K562 (cell line): ENCODE measurements around the gene PRR35. TPM values are rescaled to one million over a fixed set of nuclear protein-coding genes. Genes with fewer than 3 reads are reported as not detected.

Experiments used
- ATAC-seq: fragments of 200-7000 bp; cut with Tn5 transposase; 3 replicates; pipeline ENCODE4 v1.9.1; 2020; ENCODE audit warnings: moderate library complexity
- BruUV-seq: library from RNA; stranded (reverse); fragments of 400-500 nt; replicated peaks from 2 replicates; lab custom pipeline; 2021; lab: Mats Ljungman, UMichigan
- CTCF ChIA-PET: fragments of 300-600 bp; formaldehyde crosslinking; extraction: SDS; loops from one replicate; lab custom pipeline; 2021; ENCODE audit warnings: low intra/inter-chr PET ratio; lab: Yijun Ruan, JAX
- POLR2A ChIA-PET: fragments of 300-600, 350-650 bp; sonication (Branson Sonifier 250); formaldehyde crosslinking; extraction: SDS; loops from one replicate; lab custom pipeline; 2021; ENCODE audit warnings: antibody characterized with exemption, inconsistent platforms; lab: Yijun Ruan, JAX
- DNase-seq, 4 experiments: peaks; one replicate each; pipeline versions ENCODE4 v3.0.0 to v3.0.0-alpha.2; 2011 to 2018; ENCODE audit warnings: low spot score in 3 of 4, mixed read lengths in 3 of 4; ENCODE audit errors: extremely low read depth in 1 of 4
- FAIRE-seq: peaks from 2 replicates; lab custom pipeline; 2011; peaks lifted over from hg19 to GRCh38; lab: Jason Lieb, UNC
- H2AFZ ChIP-seq: 2 replicates; pipeline ENCODE4 v1.6.0; 2011; ENCODE audit warnings: low read depth, low read length, control low read depth, inconsistent platforms
- H3K27ac ChIP-seq: fragments of 200-600 bp; 3 replicates; pipeline ENCODE4 v1.8.0; 2011; ENCODE audit warnings: low read depth, mild to moderate bottlenecking, control low read depth, inconsistent platforms, low read length, moderate library complexity, mixed read lengths; ENCODE audit errors: extremely low read depth
- H3K27me3 ChIP-seq, 2 experiments: fragments of 300-600 bp in 1 of 2; 2 replicates in 1 of 2; 3 replicates in 1 of 2; pipeline versions ENCODE4 v1.6.0 to v1.8.0; 2011; ENCODE audit warnings: inconsistent platforms in 2 of 2, low read length in 2 of 2, mild to moderate bottlenecking in 1 of 2, mixed read lengths in 1 of 2, moderate library complexity in 1 of 2; ENCODE audit not compliant: control insufficient read depth in 2 of 2, insufficient read depth in 2 of 2
- H3K36me3 ChIP-seq: fragments of 300-600 bp; 3 replicates; pipeline ENCODE4 v1.8.0; 2011; ENCODE audit warnings: mild to moderate bottlenecking, low read length, inconsistent platforms; ENCODE audit not compliant: control insufficient read depth, insufficient read depth
- H3K4me1 ChIP-seq, 2 experiments: fragments of 200-600 bp in 1 of 2; replicated peaks in 1 of 2; 2 replicates in 1 of 2; 3 replicates in 1 of 2; pipeline versions ENCODE4 v1.5.1 to v1.8.0; 2011; ENCODE audit warnings: inconsistent platforms in 2 of 2, low read length in 2 of 2, mild to moderate bottlenecking in 1 of 2, mixed read lengths in 1 of 2, moderate library complexity in 1 of 2; ENCODE audit not compliant: control insufficient read depth in 2 of 2, insufficient read depth in 2 of 2
- H3K4me2 ChIP-seq: 2 replicates; pipeline ENCODE4 v1.6.1; 2011; ENCODE audit warnings: low read length, control low read depth, inconsistent platforms, mixed read lengths; ENCODE audit not compliant: insufficient read depth
- H3K4me3 ChIP-seq: fragments of 200-600 bp; sonication (generic), shearing (Covaris generic); 2 replicates; pipeline ENCODE4 v1.5.1; 2016; ENCODE audit warnings: control low read depth, inconsistent platforms
- H3K79me2 ChIP-seq: fragments of 200-600 bp; 3 replicates; pipeline ENCODE4 v1.8.0; 2011; ENCODE audit warnings: low read length, inconsistent platforms; ENCODE audit not compliant: control insufficient read depth, insufficient read depth
- H3K9ac ChIP-seq, 2 experiments: 2 replicates each; pipeline versions ENCODE4 v1.6.0 to v1.6.1; 2011; ENCODE audit warnings: low read depth in 2 of 2, low read length in 2 of 2, control low read depth in 1 of 2, inconsistent platforms in 1 of 2, mild to moderate bottlenecking in 1 of 2, mixed read lengths in 1 of 2; ENCODE audit not compliant: insufficient read depth in 1 of 2
- H3K9me1 ChIP-seq: one replicate; pipeline ENCODE4 v1.6.0; 2011; ENCODE audit warnings: inconsistent platforms, mild to moderate bottlenecking, low read length, moderate library complexity; ENCODE audit not compliant: control insufficient read depth, insufficient read depth
- H3K9me3 ChIP-seq: replicated peaks from 2 replicates; pipeline ENCODE4 v1.5.1; 2011; ENCODE audit warnings: low read depth, low read length, inconsistent platforms; ENCODE audit not compliant: control insufficient read depth, insufficient read depth
- H4K20me1 ChIP-seq: replicated peaks from 2 replicates; pipeline ENCODE4 v1.6.1; 2011; ENCODE audit warnings: low read length, inconsistent platforms, mixed read lengths; ENCODE audit not compliant: control insufficient read depth, insufficient read depth
- ATF6 ChIP-seq: sonication (generic); formaldehyde crosslinking; IDR thresholded peaks from 2 replicates; pipeline ENCODE4 v1.4.0; 2020; ENCODE audit warnings: mild to moderate bottlenecking, missing genetic modification reagents
- BDP1 ChIP-seq: IDR thresholded peaks from 3 replicates; pipeline ENCODE4 v1.6.1; 2011; ENCODE audit not compliant: insufficient read length, insufficient read depth
- CHD1 ChIP-seq: fragments of 200-600 bp; sonication (generic); IDR thresholded peaks from one replicate; pipeline ENCODE4 v1.6.1; 2012; ENCODE audit warnings: mild to moderate bottlenecking, moderate library complexity, low read length, inconsistent platforms
- ETV5 ChIP-seq: sonication (generic); formaldehyde crosslinking; IDR thresholded peaks from 2 replicates; pipeline ENCODE4 v1.4.0; 2020; ENCODE audit warnings: low read depth, mild to moderate bottlenecking, missing genetic modification reagents
- FOXJ2 ChIP-seq: fragments of 200-800 bp; sonication (Bioruptor generic); IDR thresholded peaks from 2 replicates; pipeline ENCODE4 v1.6.1; 2016; ENCODE audit warnings: missing genetic modification characterization, missing compliant biosample characterization
- KDM1A ChIP-seq, 2 experiments: fragments of 450-650 bp; IDR thresholded peaks; 2 replicates each; pipeline ENCODE4 v1.6.1; 2016; ENCODE audit warnings: mild to moderate bottlenecking in 2 of 2
- KHSRP ChIP-seq: fragments of 450-650 bp; IDR thresholded peaks from 2 replicates; pipeline ENCODE4 v1.6.1; 2017
- MYC ChIP-seq, 2 experiments: fragments of 250-450 bp in 1 of 2; sonication (Bioruptor Pico) in 1 of 2; IDR thresholded peaks; 2 replicates each; pipeline versions ENCODE4 v1.5.1 to v1.6.1; 2012 to 2021; ENCODE audit warnings: low read depth in 2 of 2, borderline replicate concordance in 1 of 2, improper control_type of control experiment in 1 of 2, low read length in 1 of 2, mild to moderate bottlenecking in 1 of 2, moderate library complexity in 1 of 2
- RBM34 ChIP-seq: fragments of 200-400 bp; formaldehyde crosslinking; IDR thresholded peaks from 2 replicates; pipeline ENCODE4 v1.6.1; 2018; ENCODE audit warnings: low read length, borderline replicate concordance; ENCODE audit not compliant: insufficient read depth
- STAG1 ChIP-seq: sonication (generic); formaldehyde crosslinking; IDR thresholded peaks from 2 replicates; pipeline ENCODE4 v1.5.0; 2020; ENCODE audit warnings: missing genetic modification reagents, borderline replicate concordance
- TAF7 ChIP-seq: fragments of 450-650 bp; IDR thresholded peaks from 2 replicates; pipeline ENCODE4 v1.6.1; 2016; ENCODE audit warnings: missing genetic modification characterization, missing compliant biosample characterization
- TAL1 ChIP-seq: fragments of 450-650 bp; IDR thresholded peaks from 2 replicates; pipeline ENCODE4 v1.6.1; 2016; ENCODE audit warnings: mild to moderate bottlenecking
- ZBTB43 ChIP-seq: sonication (generic); formaldehyde crosslinking; IDR thresholded peaks from 2 replicates; pipeline ENCODE4 v1.8.0; 2023; ENCODE audit warnings: mild to moderate bottlenecking, missing genetic modification reagents
- ZBTB5 ChIP-seq: fragments of 450-650 bp; IDR thresholded peaks from 2 replicates; pipeline ENCODE4 v1.6.1; 2017; ENCODE audit warnings: antibody characterized with exemption
- ZFP36 ChIP-seq: fragments of 150-350 bp; IDR thresholded peaks from 2 replicates; pipeline ENCODE4 v1.6.1; 2018; ENCODE audit warnings: low read length, low read depth; ENCODE audit not compliant: partially characterized antibody
- ZFPM2 ChIP-seq: fragments of 250-450 bp; sonication (Bioruptor Pico); IDR thresholded peaks from 2 replicates; pipeline ENCODE4 v1.5.1; 2022; ENCODE audit warnings: mild to moderate bottlenecking
- ZNF263 ChIP-seq: sonication (generic); formaldehyde crosslinking; IDR thresholded peaks from 2 replicates; pipeline ENCODE4 v1.8.0; 2022; ENCODE audit warnings: mild to moderate bottlenecking, missing genetic modification reagents, borderline replicate concordance
- WGBS: fragments of 100-300 bp; shearing (Covaris generic); methylation state at CpG from one replicate; pipeline ENCODE4 v1.1.6; 2016; ENCODE audit warnings: low coverage, mixed read lengths; ENCODE audit not compliant: insufficient coverage; ENCODE audit errors: missing lambda C conversion rate; 5-methylcytosine and 5-hydroxymethylcytosine counted together
- in situ Hi-C: fragments of 300-500 bp; cut with MboI; formaldehyde crosslinking; loops from 4 replicates; pipeline ENCODE4 v1.15.0; 2018; ENCODE audit warnings: inconsistent platforms, mixed read lengths
- intact Hi-C: fragments of 100-400 bp; cut with micrococcal nuclease; formaldehyde crosslinking; loops from 2 replicates; pipeline ENCODE4 v1.14.2; 2022
- polyA plus RNA-seq, 8 experiments: library from polyadenylated mRNA; depleted of rRNA in 4 of 8; stranded (reverse) in 5 of 8; unstranded in 3 of 8; fragments of >200 nt; fragmentation: Nextera tagmentation in 2 of 8; fragmentation: Illumina TruSeq in 1 of 8; extraction: Ambion mirVana in 2 of 8; extraction: Trizol in 1 of 8; gene quantifications; 2 replicates each; pipeline versions ENCODE4 v1.2.1 to v1.2.3, GENCODE V29; 2011 to 2014; ENCODE audit warnings: inconsistent platforms in 1 of 8, missing spikeins in 1 of 8
- total RNA-seq, 7 experiments: library from RNA; depleted of rRNA in 6 of 7; stranded (reverse); fragments of >200 nt in 6 of 7; fragmentation: Illumina TruSeq in 2 of 7; extraction: Trizol in 2 of 7; gene quantifications; 2 replicates each; pipeline versions ENCODE4 v1.2.1 to v1.2.3, GENCODE V29; 2011 to 2021; ENCODE audit warnings: low replicate concordance in 1 of 7

The PRR35 gene
- total and polyA plus RNA-seq, 9 of the 15 experiments (the other 6 are each of a cell fraction or from before 2014, with no cell fraction given), result 0.17 to 0.45 (median 0.21) TPM; not detected in 5

GRCh38 chr16:586047-586644, 26.0 kb downstream of the PRR35 start:
- DNase-seq, result no peak
- peaks cover 8% of the 10 kb centered on the region for H3K9me1 ChIP-seq
- POLR2A ChIA-PET, result interaction anchor here (0.6 to 1.3 kb wide), 5 partner anchors 10 to 150 kb away, joined by 3 to 6 read pairs (median 3); no protein-coding TSS in a partner anchor
- H3K27me3 ChIP-seq, result no peaks in the 10 kb centered on the region
- CTCF ChIA-PET, result no interaction called here
- no peak overlapping the region for H3K4me2 ChIP-seq
- no peak overlapping the region for H2AFZ ChIP-seq
- H3K4me1 ChIP-seq, result peaks cover 16 to 75% of the 10 kb centered on the region in 2 experiments; a peak in 4 of 5 replicates
- no peak for FAIRE-seq
- in situ Hi-C loops (no loop called here), intact Hi-C loops (no loop called here)
- H3K79me2 ChIP-seq, result peaks cover 33% of the 10 kb centered on the region
- BruUV-seq, result no TSS peak
- H4K20me1 ChIP-seq, result peaks cover 16% of the 10 kb centered on the region
- H3K4me3 ChIP-seq, result no peak overlapping the region
- H3K9ac ChIP-seq, result no peak overlapping the region; a peak in 1 of 4 replicates
- H3K9me3 ChIP-seq, result no peaks in the 10 kb centered on the region
- H3K27ac ChIP-seq, result no peak overlapping the region
- ATAC-seq, result no peak
- WGBS, result 47% methylated on average over 16 of the region's 16 CpGs
- peaks cover 7% of the 10 kb centered on the region; the same call in 1 of the 3 replicates for H3K36me3 ChIP-seq
- TF ChIP-seq ZFP36 (no peak), STAG1 (0 out of 2 replicates have a peak, but pooled peaks have one; percentile 6), ZBTB43 (CRISPR knock-in tag) (no peak), CHD1 (no peak), FOXJ2 (tag) (no peak), KDM1A (IDR thresholded peaks at IDR 0.05) (no peak), TAL1 (no peak), ETV5 (no peak), ZFPM2 (CRISPR knock-in tag) (no peak), RBM34 (no peak), KHSRP (no peak), MYC (IDR thresholded peaks at IDR 0.05; ENCODE audit: low read depth, low read length) (no peak), MYC (CRISPR knock-in tag; IDR thresholded peaks at IDR 0.05; ENCODE audit: borderline replicate concordance, low read depth) (no peak), ZNF263 (peak; percentile 32; the same call in 1 of the 2 replicates), BDP1 (no peak), TAF7 (tag) (no peak), ATF6 (no peak), ZBTB5 (no peak)
